Stimulated activated CD8-positive, alpha-beta memory T cell treated with anti-CD3 and anti-CD28 coated beads, Interleukin-4, amount 100 ng/mL, for 24 hours (primary cell): Measurements from ENCODE around the gene PLCB1.
"Not testable (repeated sequence)": the region's sequence is repeated elsewhere in the genome, so short reads cannot be mapped to it uniquely, and the experiment has no call there.

ENCODE experiments used
- DNase-seq: peaks from one replicate; pipeline ENCODE4 v3.0.0-alpha.2; 2020; ENCODE audit warnings: low read depth

Gene PLCB1

DNA sequence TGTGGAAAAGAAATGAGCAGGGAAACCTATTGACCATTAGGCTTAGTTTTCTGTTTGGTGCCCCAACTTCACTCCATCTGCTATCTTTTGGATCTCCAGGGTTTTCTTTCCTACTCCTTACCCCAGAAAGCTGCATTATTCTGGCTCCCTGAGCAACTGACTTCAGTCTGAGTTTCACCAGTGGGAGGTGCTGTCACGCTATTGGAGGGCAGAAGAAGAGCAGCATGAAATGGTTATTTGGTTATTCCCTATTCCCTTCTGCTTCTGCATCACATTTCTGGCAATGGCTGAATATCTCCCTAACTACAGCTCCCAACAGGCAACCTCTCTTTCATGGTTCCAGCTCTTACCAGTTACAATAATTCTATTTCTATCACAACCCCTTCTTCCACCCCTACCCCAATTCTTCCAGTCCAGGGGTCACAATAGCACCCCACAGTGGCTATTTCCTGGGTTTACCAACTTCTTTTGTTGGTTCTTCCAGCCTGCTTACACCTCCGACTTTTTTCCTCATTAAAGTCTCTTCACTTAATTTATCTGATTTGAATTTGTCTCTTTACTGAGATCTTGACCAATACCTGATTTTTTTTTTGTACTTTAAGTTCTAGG lies 311.5 kb downstream of the PLCB1 start:
- no peak for DNase-seq

DNA sequence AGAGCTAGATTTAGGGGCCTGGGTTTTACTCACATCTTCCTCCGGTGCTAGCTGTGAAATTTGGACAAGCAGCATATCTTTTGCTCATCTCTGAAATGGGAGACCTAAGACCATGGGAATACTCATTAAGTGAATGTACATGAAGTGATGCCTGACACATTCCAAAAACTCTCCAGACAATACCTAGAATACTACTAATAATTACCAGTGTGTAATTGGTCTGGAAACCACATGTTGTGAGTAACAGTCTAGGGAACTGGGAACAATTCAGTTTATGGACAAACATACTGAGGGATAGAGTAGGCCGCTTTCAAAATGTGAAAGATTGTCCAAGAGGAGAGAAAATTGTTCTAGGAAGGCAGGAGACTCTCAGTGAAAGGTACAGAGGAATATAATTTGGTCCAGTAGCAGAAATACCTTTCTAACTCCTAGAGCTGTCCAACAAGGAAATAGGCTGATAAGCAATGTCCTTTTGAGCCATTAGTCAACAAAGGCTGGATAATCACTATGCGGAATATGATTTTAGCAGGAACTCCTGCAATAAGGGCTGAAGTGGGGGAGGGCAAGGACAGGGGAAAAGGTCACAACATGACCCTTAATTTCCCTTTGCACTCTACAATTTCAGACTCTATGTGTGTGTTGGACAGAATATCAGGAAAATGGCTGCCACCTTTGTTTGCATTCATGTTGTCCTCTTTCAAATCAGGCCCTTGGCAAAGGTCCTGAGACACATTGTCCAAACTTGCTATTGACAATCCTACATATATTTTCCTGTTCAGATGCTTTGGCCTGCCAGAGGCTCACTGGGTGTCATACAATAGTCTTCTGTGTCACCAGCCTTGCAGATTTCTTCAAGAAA lies 315.4 kb downstream of the PLCB1 start:
- DNase-seq = no peak

- no peak for DNase-seq
Measured at GRCh38 chr20:8449123-8449522, 317.1 kb downstream of the PLCB1 start.

- DNase-seq = no peak
Measured at GRCh38 chr20:8454137-8454712, 322.2 kb downstream of the PLCB1 start.

GRCh38 chr20:8456765-8457164 lies 324.7 kb downstream of the PLCB1 start:
- DNase-seq = no peak

DNA sequence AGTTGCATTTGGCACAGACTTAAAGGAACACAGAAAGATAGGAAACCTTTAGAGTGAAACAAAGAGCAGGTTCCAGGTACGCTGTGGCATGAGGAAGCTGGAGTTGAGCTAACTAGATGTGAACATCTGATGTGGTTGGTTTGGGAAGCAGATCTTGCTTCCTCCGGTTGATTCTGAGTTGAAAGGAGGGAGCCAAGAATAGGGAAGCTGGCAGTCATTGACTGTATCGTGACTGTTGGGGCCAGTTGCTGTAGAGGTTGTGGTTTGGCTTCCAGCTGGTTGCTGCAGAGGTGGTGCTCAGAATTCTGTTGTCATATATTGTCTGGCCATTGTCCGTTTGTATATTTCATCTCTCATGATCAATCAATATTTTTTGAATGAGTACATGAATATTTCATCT lies 325.9 kb downstream of the PLCB1 start:
- no peak for DNase-seq

DNA sequence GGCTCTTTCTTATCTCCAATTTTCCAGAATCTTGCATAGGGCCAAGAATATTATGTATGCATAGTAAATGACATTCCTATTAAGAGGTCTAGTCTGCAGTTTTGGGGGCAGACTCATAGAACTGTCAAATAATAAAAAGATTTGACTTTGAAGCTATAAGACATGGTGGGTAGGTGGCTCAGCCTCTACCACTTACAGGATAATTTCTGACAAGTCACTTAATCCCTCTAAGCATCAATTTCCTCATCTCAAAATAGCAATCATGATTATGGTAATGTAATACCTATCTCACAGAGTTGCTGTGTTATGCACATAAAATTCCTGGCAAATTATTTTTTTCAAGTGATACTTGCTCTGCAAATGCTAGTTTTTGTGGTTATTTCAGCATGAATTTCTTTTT lies 329.1 kb downstream of the PLCB1 start:
- no peak for DNase-seq

DNA sequence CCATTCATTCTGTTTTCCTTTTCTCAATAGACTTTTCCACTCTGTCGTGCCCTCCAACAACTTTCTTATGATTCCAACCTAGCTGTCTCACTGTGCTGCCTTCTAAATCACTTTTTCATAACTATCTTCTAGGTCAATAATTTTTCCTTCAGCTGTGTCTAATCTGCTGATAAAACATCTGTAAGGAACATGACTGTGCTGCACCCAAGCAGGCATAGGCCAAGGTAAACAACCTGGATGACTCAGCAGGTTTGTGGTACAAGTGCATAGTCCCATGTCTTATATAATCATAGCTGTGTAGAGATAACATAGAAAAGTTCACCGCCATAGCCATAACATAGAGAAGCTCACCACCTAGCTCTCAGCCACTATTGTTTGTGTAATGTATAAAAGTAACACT lies 332.3 kb downstream of the PLCB1 start:
- no peak for DNase-seq

- not testable (repeated sequence) for DNase-seq
Measured at GRCh38 chr20:8466781-8467180, 334.7 kb downstream of the PLCB1 start.

DNA sequence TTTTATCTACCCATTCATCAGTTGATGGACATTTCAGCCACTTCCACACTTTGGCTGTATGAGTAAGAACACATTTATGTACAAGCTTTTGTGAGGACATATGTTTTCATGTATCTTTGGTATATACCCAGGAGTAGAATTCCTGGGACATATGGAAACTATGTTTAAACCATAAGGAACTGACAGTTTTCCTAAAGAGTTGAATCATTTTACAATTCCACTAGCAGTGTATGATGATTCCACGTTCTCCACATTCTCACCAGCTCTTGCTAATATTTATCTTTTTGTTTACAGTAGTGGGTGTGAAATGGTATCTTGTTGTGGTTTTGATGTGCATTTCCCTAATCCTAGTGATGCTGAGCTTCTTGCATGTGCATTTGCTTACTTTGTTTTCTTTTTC lies 338.1 kb downstream of the PLCB1 start:
- no peak for DNase-seq

- DNase-seq = no peak
Measured at GRCh38 chr20:8471465-8471864, 339.4 kb downstream of the PLCB1 start.

DNA sequence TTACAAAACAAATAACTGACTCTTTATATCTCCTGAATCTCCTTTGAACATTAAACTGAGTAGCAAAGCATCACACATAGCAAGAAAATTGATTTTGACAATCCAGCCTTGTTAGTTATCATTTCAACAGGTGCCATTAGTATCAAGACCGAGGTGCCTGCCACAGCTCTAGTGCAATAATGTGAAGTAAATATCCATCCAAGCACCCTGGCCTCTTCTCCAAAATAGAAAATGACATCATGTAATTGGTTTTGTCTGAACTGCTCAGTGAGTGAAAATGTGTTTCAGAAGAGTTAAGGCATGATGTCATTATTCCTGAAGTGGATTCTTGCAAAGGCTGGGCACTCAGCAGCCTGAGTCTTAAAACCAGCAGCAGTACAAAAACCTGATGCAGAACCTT lies 341.4 kb downstream of the PLCB1 start:
- no peak for DNase-seq

GRCh38 chr20:8474027-8474668 lies 342.1 kb downstream of the PLCB1 start:
- DNase-seq = no peak

DNA sequence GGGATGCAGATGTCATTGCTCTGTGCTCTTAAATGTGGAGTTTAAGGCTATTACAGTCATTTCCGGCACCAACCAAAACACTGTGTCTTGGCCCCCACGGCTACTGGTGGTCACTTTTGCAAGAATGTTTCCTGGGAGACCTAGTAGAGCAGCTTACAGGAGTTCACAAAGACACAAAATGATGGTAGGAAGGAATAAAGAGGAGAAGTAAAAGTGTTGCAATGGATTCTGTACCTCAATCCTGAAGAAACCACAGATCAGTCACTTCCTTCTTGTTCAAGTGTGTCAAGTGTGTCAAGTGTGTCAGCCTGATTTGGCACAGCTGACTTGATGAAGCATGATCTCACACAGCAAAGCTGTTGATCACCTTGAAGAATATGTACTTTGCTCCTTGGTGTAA lies 344.0 kb downstream of the PLCB1 start:
- DNase-seq = no peak

DNA sequence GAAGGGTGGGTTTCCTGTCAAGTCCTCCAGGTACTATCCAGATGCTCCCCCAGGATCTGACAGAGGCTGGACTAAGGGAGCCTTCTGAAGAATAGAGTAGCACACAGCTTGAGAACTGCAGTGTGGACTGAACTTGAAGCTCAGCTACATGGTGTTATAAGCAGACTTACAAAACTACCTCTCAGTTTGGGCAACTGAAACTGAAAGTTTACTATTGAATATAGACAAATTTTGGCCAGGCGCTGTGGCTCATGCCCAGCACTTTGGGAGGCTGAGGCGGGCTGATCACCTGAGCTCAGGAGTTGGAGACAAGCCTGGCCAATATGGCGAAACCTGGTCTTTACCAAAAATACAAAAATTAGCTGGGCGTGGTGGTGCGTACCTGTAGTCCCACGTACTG lies 348.5 kb downstream of the PLCB1 start:
- DNase-seq = no peak

- DNase-seq = no peak
Measured at GRCh38 chr20:8487696-8488095, 355.6 kb downstream of the PLCB1 start.

DNA sequence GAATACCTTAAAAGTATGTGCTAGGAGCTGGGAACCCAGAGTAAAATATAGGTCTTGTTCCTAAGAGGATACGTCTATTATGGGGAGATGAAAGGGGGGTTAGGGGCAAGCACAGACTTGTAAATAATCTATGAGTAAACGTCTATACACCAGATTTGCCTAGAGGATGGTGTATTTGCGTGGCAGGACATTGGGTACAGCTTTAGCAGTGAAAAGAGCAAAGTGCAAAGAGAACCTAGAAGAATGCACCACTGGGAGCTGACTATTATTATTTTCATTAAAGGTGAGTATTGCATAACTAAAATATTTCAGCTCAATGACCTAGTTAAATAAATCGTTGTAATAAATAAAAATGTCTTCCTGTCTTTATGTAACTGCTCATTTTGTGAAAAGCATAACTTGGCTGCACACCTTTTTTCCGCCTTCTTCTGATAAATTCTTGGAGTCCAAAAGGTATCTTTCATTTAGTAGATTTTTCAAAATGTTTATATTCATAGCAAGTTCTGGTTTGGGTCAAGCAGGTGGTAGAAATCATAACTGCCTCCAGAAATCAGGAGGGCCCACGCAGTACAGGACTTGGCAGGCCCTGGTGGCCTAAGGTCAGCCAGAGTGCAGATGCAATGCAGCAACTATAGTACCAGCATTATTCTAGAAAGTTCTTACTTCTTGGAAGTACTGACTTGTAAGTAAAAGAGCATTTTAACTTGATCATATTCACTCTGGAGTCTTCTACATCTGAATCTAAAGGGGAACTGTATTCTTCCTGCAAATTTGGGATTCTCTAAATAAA lies 357.2 kb downstream of the PLCB1 start:
- no peak for DNase-seq

- DNase-seq = no peak
Measured at GRCh38 chr20:8490076-8490830, 358.2 kb downstream of the PLCB1 start.

DNA sequence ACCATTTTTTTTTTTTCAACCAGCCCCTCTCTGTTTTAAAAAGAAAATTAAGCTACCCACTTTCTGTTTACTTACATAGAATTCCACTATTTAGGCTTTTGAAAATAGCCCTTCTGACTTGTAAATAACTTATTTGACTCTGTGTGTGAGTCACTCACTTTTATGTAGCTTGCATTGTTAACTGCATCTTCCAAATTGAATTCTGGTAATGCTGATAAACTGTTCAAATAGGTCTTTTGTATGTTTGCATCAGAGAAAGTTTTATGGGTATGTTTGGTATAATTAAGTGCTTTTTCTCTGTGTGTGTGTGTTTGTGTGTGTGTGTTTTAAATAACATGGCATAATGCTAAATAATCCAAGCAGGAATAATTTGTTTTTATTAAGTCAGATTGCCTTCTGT lies 360.1 kb downstream of the PLCB1 start:
- no peak for DNase-seq

DNA sequence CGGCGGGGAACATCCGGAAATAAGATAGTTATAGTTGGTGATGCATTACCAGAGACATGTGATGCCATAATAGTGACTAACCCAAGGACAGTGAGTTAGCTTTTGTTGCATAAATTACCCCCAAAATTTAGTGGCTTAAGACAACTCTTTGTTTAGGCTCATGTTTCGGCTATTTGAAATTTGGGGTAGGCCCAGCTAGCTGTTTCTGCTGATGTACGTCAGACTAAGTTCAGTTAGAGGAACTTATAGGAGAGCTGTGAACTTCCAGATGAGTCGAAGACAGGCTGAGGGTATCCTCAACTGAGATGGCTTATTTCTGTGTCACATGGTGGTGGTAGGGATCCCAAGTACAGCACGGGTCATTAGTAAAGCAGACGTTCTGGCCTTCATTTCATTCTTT lies 366.5 kb downstream of the PLCB1 start:
- no peak for DNase-seq

DNA sequence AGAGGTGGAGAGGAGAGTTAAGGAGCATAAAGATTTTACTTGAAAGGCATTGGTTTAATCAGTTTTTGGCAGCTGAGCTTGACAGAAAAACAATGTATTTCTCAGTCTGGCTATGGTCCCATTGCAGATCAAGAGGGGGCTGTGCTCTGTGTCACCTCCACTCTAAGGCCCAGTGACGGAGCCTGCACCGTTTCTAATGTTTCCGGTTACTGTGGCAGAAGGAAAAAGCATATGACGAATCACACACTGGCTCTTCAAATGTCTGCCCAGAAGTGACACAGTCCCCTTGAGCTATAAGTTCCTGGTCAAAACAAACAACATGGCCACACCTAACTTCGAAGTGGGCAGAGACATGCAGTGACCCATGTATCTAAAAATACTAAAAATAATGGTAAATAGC lies 372.0 kb downstream of the PLCB1 start:
- no peak for DNase-seq
